HG03108 (cell line): ENCODE measurements around the gene IKZF2.

ENCODE experiments used
- ATAC-seq: cut with Tn5 transposase; IDR thresholded peaks from one replicate; pipeline ENCODE4 v1.9.1; 2021; ENCODE audit warnings: moderate library complexity; ENCODE audit not compliant: unreplicated experiment

Gene IKZF2

DNA sequence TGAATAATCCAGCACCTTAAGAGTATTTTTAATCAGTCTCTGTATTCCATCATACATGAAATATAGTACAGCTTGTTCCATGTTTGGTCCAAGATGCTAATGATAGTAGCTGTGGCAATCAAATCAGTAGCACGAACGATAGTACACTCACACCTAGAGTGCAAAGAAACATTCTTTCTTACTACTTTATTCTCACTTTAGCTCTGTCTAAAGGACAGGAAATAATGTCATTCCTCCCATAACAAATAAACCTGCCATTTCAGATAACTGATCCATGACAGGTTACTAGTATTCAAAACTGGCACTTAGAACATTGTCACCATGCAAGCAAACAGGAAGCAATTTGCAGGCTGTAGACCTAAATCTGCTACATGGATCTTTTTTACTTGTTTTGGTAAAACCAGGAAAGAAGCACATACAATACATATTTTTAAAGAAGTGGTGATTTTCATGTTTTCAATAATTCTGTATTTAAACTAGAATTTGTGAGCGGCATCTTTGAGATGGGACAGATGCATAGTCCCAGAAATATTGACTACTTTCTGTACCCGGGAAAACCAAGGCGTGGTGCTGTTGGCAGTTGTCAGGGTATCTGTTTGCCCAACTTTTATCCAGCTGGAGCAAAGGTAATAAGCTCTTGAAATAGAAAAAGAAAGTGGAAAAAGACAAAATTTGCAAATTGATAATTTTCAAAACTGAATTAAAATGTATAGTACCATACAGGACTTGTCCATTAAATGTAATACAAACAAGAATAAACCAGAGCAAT, 49.5 kb downstream of the IKZF2 start:
- no peak for ATAC-seq

GRCh38 chr2:213101109-213101508, 50.3 kb downstream of the IKZF2 start:
- ATAC-seq = no peak

GRCh38 chr2:213098612-213099011, 52.8 kb downstream of the IKZF2 start:
- ATAC-seq = no peak

DNA sequence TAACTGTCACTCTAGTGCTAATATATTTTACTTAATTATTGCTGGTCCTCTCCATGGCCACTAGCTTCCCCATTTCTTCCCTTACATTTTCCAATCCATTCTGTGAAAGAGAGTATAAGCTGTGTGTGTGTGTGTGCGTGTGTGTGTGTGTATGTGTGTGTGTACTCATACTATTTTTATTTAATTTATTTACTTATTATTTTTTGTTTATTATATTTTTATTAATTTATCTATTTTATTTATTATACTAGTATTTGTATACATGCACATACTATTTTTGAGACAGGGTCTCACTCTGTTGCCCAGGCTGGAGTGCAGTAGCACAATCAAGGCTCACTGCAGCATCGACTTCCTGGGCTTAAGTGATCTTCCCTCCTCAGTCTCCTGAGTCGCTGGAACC, 59.6 kb downstream of the IKZF2 start:
- no peak for ATAC-seq

DNA sequence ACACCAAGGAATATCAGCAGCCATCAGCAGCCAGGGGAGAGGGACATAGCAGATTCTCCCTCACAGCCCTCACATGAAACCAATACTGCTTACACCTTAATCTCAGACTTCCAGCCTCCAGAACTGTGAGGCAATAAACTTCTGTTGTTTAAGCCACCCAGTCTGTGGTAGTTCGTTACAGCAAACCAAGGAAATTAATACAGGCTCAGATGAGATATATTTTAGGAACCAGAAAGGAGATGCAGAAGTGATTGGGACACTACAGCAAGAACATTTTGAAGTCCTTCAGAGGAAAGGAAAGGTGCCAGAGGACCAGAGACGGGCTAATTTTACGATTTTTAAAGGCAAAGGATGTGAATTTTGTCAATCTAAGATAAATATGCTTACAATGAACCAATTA, 60.6 kb downstream of the IKZF2 start:
- no peak for ATAC-seq

- no peak for ATAC-seq
These were observed 62.0 kb downstream of the IKZF2 start for GRCh38 chr2:213089438-213089837.

DNA sequence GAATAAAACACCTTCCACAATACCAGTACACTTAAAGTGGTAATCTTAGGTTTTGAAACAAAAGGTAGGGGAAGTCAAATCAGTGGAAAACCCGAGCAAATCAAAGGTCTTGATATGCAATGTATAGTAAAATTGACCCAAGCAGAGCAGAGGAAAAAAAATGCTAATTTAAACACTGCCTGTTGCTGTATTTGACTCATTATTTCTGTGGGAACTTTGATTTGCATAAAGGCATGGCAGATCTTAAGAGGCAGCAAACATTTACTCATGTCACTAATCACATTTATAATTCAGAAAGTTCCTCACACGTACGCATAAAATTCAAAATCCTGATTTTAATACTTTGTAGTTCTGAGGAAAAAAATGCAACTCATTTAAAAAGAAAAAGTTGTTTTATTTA, 64.4 kb downstream of the IKZF2 start:
- no peak for ATAC-seq

- no peak for ATAC-seq
These were observed 64.8 kb downstream of the IKZF2 start for GRCh38 chr2:213086571-213086970.

- ATAC-seq = no peak
These were observed 65.4 kb downstream of the IKZF2 start for GRCh38 chr2:213086050-213086449.

DNA sequence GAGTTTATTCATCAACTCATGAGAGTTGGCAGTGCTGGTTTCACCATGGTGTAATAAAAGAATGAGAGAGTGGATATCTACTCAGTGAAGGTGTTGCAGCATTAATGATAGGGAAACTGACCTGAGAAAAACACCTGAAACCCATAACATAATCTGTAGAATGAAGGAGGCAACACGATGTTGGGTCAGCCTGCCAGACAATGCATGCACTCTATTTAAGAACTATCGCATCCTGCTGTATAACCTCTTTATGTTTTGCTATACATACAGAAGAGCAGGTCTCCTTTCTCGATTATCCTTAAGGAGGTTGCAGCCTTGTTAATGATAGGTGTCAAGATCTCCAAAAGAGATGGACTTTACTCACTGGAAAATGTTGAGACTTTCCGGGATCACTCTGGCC, 65.9 kb downstream of the IKZF2 start:
- ATAC-seq = no peak

DNA sequence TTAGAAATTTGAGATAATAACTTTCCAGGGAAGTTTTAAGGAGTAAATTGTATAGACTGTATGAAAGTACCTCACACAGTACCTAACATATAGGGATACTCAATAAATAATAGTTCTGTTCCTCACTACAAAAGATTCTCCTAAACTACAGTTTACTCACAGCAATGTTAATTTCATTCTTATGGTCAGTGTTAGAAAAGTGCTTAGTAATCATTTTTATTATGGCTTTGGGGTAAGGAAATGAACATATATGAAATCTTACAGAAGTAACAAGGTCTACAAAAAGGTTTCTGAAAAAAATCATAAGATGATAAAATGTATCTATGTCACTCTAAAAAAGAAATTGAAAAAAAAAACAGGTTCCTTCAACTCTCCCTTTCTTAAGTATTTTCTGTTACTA, 67.2 kb downstream of the IKZF2 start:
- ATAC-seq = no peak

GRCh38 chr2:213080969-213081617, 70.3 kb downstream of the IKZF2 start:
- no peak for ATAC-seq

- no peak for ATAC-seq
These were observed 71.7 kb downstream of the IKZF2 start for GRCh38 chr2:213079756-213080155.

DNA sequence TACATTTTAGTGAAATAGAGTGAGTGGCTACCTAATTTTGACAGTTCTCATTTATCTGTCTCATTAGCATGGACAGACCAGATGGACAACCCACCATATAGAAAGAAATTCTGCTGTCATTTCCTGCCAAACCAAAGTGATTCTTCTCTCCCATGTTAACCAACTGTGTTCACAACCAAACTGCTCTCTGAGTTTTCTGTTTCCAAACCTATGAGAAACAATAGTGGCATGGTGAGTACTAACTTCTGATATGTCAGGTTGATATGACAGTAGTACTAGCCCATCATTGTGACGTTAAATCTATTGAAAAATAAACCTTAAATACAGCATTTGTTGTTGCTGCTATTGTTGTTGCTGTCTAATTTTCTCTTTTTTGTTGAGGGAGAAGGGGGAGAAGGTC, 72.7 kb downstream of the IKZF2 start:
- no peak for ATAC-seq

DNA sequence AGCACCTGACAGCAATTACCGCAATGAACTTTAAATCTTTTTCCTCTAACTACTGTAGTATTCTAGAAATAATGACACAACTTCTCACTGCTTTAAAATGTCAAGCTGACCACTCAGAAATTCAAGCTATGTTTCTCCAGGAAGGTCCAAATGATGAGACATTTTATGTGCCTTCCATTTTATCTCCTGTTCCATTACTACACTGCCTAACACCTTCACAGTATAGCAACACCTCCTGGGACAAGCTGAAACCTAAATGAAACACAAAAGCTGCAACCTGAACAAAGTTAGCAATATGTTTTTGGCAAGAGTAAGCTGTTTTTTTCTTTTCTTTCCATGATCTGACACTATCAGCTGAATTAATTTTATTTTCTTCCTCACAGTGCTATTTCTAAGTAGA, 81.9 kb downstream of the IKZF2 start:
- ATAC-seq = no peak

DNA sequence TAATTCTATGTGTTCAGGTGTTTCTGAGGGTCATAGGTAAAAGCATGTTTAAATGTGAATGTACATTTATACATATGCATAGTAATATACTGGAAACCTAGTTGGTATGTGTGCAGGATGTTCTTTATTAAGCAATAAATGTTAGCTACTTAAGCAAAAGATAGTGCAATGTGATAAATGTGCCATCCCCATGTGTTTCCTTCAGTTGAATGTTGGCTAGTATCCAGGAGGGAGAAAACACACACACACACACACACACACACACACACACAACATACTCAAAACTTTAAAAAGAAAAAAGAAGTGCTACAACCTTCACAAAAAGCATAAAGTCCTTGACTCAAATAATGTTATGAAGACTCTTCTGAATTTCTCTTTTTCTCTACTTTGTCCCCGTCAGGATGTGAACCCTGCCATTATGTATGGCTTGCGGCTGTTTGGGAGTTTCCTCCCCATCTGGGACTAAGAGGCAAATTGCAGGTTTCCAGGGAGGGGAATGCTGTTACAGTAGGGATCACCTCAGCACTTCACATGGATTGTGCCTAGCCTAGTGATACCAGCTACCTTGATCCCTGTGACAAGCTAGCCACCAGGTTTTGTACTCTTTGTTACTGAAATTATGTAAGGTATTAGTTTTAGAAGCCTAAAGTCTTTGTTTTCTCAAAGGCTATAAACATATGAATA, 82.6 kb downstream of the IKZF2 start:
- no peak for ATAC-seq

DNA sequence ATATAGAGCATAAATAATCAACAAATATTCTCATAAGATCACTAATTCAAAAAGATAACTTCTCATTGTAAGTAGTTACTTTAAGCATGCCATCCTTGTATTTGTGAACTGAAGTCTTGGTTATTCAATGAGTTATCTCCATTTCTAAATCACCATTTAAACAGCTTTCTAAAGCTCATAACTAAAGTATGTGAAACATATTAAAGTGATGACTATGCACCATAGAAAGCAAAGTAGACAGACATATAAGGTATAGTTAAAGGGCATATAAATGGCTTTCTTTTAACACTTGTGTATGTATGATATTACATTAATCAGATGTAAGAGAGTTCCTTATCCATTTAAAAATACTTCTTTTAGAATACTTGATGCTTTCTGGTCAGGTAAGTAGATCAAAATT, 83.5 kb downstream of the IKZF2 start:
- no peak for ATAC-seq

- ATAC-seq = no peak
These were observed 85.0 kb downstream of the IKZF2 start for GRCh38 chr2:213066443-213066743.

DNA sequence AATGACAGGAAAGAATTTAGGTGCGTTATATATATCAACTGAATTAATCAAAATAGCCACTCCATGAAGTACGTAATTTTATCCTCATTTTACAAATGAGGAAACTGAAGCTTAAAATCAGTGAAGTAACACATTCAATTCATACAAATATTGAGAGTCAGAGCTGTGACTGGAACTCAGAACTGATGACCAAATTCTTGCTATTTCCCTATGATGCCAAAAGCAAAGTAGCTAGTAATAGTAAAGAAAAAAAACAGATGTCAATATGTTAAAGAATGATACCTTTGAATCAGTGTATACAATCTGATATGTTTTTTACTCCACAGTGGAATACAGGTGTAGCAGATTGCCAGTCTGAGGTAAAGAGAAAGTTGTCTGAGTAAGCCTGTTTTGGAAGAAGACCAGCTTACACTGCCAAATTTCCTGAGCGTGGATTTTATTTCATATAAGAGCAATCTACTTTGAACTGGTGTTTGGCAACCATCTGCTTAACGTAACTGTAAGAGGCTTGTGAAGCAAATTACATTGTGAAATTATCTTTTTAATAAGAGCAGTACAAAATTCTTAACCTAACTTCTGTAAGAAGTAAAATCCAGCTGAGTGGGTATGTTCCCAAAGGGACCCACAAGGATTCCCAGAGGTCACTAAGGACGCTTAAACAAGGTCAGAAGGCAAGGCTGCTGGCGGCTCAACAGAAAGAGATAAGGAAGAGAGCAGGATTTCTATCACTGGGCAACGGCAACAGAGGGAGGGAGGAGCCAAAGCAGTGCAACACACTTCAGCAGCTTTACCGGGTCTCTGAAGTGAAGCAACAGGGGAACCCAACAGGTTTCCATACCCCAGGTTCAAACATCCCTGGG, 85.6 kb downstream of the IKZF2 start:
- peak; percentile 48 for ATAC-seq

DNA sequence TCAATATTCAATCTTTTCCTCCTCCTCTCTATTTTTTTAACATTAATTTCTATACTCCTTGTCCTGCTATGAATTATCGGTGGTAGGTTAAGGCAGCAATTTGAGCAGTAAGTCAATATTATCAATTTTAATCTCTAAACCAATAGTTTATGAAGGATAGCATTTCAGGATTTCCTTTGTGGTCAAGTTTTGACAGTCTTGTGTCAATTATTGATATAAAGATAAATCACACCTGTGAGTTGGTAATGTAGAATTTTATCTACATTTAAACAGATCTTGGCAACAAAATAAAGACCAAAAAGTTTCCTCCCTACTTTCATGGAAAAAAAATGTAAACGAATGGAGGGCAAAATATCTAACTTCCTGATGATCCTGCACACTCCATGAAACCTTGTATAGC, 87.3 kb downstream of the IKZF2 start:
- ATAC-seq = no peak

DNA sequence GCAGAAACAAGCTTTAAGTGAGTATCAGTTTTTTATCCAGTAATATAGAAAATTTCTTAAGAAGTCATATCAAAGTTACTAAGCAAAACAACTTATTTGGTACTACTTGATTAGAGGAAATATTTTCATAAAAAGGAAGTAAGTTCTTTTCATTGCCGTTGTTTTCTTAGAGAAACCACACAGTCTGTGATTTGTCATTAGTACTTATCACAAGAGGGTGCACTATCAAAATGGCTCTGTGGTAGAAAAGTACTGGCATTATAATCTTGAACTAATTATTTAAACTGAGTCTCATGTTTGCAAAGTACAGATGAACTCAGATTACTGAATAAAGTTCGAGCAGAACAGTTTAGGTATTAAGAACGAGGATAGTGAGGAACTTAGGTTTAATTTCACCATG, 93.4 kb downstream of the IKZF2 start:
- no peak for ATAC-seq
